Stimulated activated CD8-positive, alpha-beta memory T cell treated with anti-CD3 and anti-CD28 coated beads, Interleukin-4, amount 100 ng/mL, for 24 hours (primary cell): Measurements from ENCODE around the gene OGN.

Experiments used
- DNase-seq: peaks from one replicate; pipeline ENCODE4 v3.0.0-alpha.2; 2020; ENCODE audit warnings: low read depth

The OGN gene

DNA sequence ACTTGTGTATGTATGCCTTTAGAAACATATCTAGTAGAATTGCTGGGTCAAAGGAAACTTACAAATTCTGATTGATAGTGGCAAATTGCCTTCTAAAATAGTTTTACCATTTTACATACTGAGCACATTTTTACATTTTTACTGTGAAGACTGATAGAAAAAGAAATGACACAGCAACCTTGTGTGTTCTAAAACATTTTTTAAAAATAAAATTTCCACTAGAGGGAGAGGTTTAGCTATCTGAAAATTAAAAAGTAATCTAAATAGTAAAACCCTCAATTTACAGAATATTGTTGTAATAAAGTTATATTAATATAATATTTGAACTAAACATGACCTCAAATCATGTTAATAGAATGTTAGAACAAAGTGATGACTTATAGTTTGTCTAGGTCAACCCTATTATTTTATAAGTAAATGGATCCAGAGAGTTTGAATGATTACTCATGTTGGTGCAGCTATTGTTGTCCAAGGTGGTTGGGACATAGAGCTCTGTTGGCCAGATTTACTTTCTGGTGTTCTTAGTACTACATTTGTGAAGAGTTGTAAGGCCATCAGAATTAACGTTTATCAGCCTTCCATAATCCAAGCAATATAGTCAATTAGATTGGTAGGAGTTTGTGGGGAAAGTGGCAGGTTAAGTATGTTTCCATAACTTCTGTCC is 61.4 kb downstream of the OGN start:
- no peak for DNase-seq

DNA sequence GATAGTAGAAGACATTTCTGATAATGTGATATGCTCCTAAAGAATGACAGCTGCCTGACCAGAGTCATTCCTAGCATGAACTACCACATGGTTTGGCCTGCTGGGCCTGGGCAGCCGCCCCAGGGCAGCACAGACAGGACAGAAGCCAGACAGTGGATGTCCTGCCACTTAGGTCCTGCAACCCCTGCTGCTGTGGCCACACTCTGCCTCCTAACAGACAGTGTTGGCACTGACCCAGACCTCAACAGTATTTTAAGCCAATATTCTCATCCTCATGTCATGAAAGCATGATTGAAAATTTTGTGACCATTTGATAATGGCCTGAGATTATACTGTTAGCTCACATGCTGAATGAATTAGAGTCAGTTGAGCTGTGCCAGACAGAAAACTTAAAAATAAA is 62.8 kb downstream of the OGN start:
- no peak for DNase-seq

DNA sequence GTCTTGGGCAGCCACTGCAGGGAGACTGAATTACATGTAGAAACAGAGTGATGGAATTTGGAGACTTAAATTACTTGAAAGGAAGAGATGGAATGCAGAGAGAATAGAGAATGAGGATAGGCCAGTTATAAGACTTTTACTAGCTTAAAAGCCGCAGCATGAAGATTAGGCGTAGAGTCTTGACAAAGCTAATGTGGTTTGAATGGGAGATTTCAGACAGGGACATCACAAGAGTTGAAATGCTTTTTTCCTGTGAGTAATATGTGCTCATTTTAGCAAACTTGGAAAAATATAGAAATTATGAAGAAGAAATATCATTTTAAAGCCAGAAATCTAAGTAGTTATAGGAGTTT is 71.1 kb downstream of the OGN start:
- DNase-seq: no peak
